GM12864 (cell line): ENCODE data around the gene TTLL6.
"Not testable (repeated sequence)": the region's sequence is repeated elsewhere in the genome, so short reads cannot be mapped to it uniquely, and the experiment has no call there.

Experiments
- DNase-seq: peaks from one replicate; pipeline ENCODE4 v3.0.0-alpha.2; 2011; ENCODE audit warnings: low read depth
- H3K4me3 ChIP-seq: 2 replicates; pipeline ENCODE4 v1.5.1; 2011; ENCODE audit warnings: mild to moderate bottlenecking, low read depth, low read length, control low read depth
- CTCF ChIP-seq: IDR thresholded peaks from 2 replicates; pipeline ENCODE4 v1.5.1; 2011; ENCODE audit warnings: low read depth, mild to moderate bottlenecking, moderate library complexity, low read length, control low read depth, inconsistent platforms; ENCODE audit errors: missing control alignments

The TTLL6 gene

GRCh38 chr17:48721009-48721402 lies 96.0 kb downstream of the TTLL6 start:
- no peak overlapping the region for H3K4me3 ChIP-seq
- TF ChIP-seq CTCF, result no peak

GRCh38 chr17:48720266-48721008 lies 96.6 kb downstream of the TTLL6 start:
- DNase-seq, result no peak
- no peak overlapping the region for H3K4me3 ChIP-seq
- no peak for TF ChIP-seq CTCF

More at GRCh38 chr17:48721009-48721402, 96.0 kb downstream of the TTLL6 start:
- DNase-seq, result no peak

GRCh38 chr17:48719642-48720265 lies 97.3 kb downstream of the TTLL6 start:
- DNase-seq, result no peak
- H3K4me3 ChIP-seq, result no peak overlapping the region
- TF ChIP-seq CTCF, result no peak

GRCh38 chr17:48718761-48719641 lies 98.0 kb downstream of the TTLL6 start:
- DNase-seq, result no peak
- H3K4me3 ChIP-seq, result no peak overlapping the region
- TF ChIP-seq CTCF, result no peak

- no peak overlapping the region for H3K4me3 ChIP-seq
- DNase-seq, result no peak
- no peak for TF ChIP-seq CTCF
Measured at GRCh38 chr17:48718227-48718760, 98.7 kb downstream of the TTLL6 start.

GRCh38 chr17:48717367-48718226 lies 99.4 kb downstream of the TTLL6 start:
- no peak for DNase-seq
- H3K4me3 ChIP-seq, result no peak overlapping the region

GRCh38 chr17:48716549-48716948 lies 100.5 kb downstream of the TTLL6 start:
- DNase-seq, H3K4me3 ChIP-seq: not testable (repeated sequence)

More at GRCh38 chr17:48717367-48718226, 99.4 kb downstream of the TTLL6 start:
- no peak for TF ChIP-seq CTCF
